Neuronal stem cell (in vitro differentiated cells): Measurements from ENCODE around the gene CC2D1A.

Experiments used
- DNase-seq: peaks from one replicate; pipeline ENCODE4 v3.0.0-alpha.2; 2013; ENCODE audit warnings: low spot score
- H2AFZ ChIP-seq: one replicate; pipeline ENCODE4 v1.6.1; 2013; ENCODE audit warnings: mild to moderate bottlenecking, low read length, inconsistent platforms
- H2AK5ac ChIP-seq: 2 replicates; pipeline ENCODE4 v1.6.1; 2013; ENCODE audit warnings: low read depth, mild to moderate bottlenecking, inconsistent platforms, low read length, moderate library complexity, mixed read lengths
- H2BK120ac ChIP-seq: 2 replicates; pipeline ENCODE4 v1.6.1; 2013; ENCODE audit warnings: low read depth, mild to moderate bottlenecking, inconsistent platforms, low read length, moderate library complexity, mixed read lengths
- H2BK12ac ChIP-seq: one replicate; pipeline ENCODE4 v1.6.1; 2013; ENCODE audit warnings: low read length, inconsistent platforms
- H2BK15ac ChIP-seq: 2 replicates; pipeline ENCODE4 v1.6.1; 2013; ENCODE audit warnings: mild to moderate bottlenecking, low read length, inconsistent platforms, mixed read lengths
- H2BK5ac ChIP-seq: one replicate; pipeline ENCODE4 v1.6.1; 2013; ENCODE audit warnings: inconsistent platforms, mild to moderate bottlenecking, low read length, moderate library complexity
- H3K14ac ChIP-seq: one replicate; pipeline ENCODE4 v1.6.1; 2013; ENCODE audit warnings: low read length, inconsistent platforms
- H3K18ac ChIP-seq: 2 replicates; pipeline ENCODE4 v1.6.1; 2013; ENCODE audit warnings: low read length, inconsistent platforms
- H3K23ac ChIP-seq: 2 replicates; pipeline ENCODE4 v1.6.1; 2013; ENCODE audit warnings: low read depth, mild to moderate bottlenecking, mixed read lengths, low read length, inconsistent platforms; ENCODE audit not compliant: poor library complexity
- H3K27ac ChIP-seq: replicated peaks from 3 replicates; pipeline ENCODE4 v1.5.1; 2013; ENCODE audit warnings: low read length, inconsistent platforms
- H3K27me3 ChIP-seq, 3 experiments: 2 replicates each; pipeline ENCODE4 v1.6.1; 2013; ENCODE audit warnings: low read length in 3 of 3, mild to moderate bottlenecking in 2 of 3, inconsistent platforms in 1 of 3, low read depth in 1 of 3, mixed read lengths in 1 of 3, moderate library complexity in 1 of 3; ENCODE audit not compliant: control insufficient read depth in 3 of 3, insufficient read depth in 3 of 3
- H3K36me3 ChIP-seq, 2 donors: replicated peaks in 1 of 2; 2 replicates each; pipeline ENCODE4 v1.6.1; 2013; ENCODE audit warnings: low read length in 2 of 2; ENCODE audit not compliant: control insufficient read depth in 2 of 2, insufficient read depth in 2 of 2
- H3K4ac ChIP-seq: 2 replicates; pipeline ENCODE4 v1.6.1; 2013; ENCODE audit warnings: inconsistent platforms, mild to moderate bottlenecking, low read length, moderate library complexity
- H3K4me1 ChIP-seq, 2 donors: 1 replicate in 1 of 2; 2 replicates in 1 of 2; pipeline ENCODE4 v1.6.1; 2013; ENCODE audit warnings: low read length in 2 of 2, low read depth in 1 of 2; ENCODE audit not compliant: control insufficient read depth in 2 of 2, insufficient read depth in 1 of 2
- H3K4me2 ChIP-seq: one replicate; pipeline ENCODE4 v1.6.1; 2013; ENCODE audit warnings: mild to moderate bottlenecking, low read length, inconsistent platforms; ENCODE audit not compliant: insufficient read depth, poor library complexity, severe bottlenecking
- H3K4me3 ChIP-seq, 2 donors: 2 replicates each; pipeline ENCODE4 v1.5.1; 2013; ENCODE audit warnings: low read length in 2 of 2, mild to moderate bottlenecking in 2 of 2, inconsistent platforms in 1 of 2, moderate library complexity in 1 of 2
- H3K79me1 ChIP-seq: one replicate; pipeline ENCODE4 v1.6.1; 2013; ENCODE audit warnings: low read depth, mild to moderate bottlenecking, inconsistent platforms, low read length, moderate library complexity
- H3K9ac ChIP-seq: one replicate; pipeline ENCODE4 v1.6.1; 2013; ENCODE audit warnings: mild to moderate bottlenecking, low read depth, low read length, inconsistent platforms; ENCODE audit not compliant: poor library complexity
- H3K9me3 ChIP-seq, 2 donors: replicated peaks in 1 of 2; 2 replicates each; pipeline versions ENCODE3 to v1.6.1; 2013; ENCODE audit warnings: low read length in 2 of 2, mild to moderate bottlenecking in 2 of 2, inconsistent platforms in 1 of 2, low read depth in 1 of 2, mixed read lengths in 1 of 2, moderate library complexity in 1 of 2; ENCODE audit not compliant: control insufficient read depth in 2 of 2, insufficient read depth in 1 of 2
- H4K8ac ChIP-seq: one replicate; pipeline ENCODE4 v1.6.1; 2013; ENCODE audit warnings: low read depth, mild to moderate bottlenecking, inconsistent platforms, low read length, moderate library complexity
- H4K91ac ChIP-seq: one replicate; pipeline ENCODE4 v1.6.1; 2013; ENCODE audit warnings: low read length, low read depth, mild to moderate bottlenecking, inconsistent platforms; ENCODE audit not compliant: poor library complexity
- WGBS, 2 donors: extraction: QIAGEN DNeasy Blood & Tissue Kit; methylation state at CpG; one replicate each; pipeline ENCODE4 v1.1.7; 2013; ENCODE audit warnings: missing lambda C conversion rate in 2 of 2, mixed read lengths in 1 of 2; ENCODE audit not compliant: insufficient read length in 2 of 2, insufficient replicate concordance in 1 of 2; ENCODE audit errors: extremely low coverage in 2 of 2; 5-methylcytosine and 5-hydroxymethylcytosine counted together

Gene CC2D1A

GRCh38 chr19:13866463-13867046 lies 39.4 kb upstream of the CC2D1A start:
- H3K4ac ChIP-seq: peak overlapping the region; percentile 78
- H3K4me1 ChIP-seq: peaks cover 9 to 13% of the 10 kb centered on the region in 2 donors
- no peak for DNase-seq
- H3K23ac ChIP-seq: peak overlapping the region; percentile 1
- no peaks in the 10 kb centered on the region for H3K36me3 ChIP-seq
- no peak overlapping the region for H4K8ac ChIP-seq
- peaks cover 4% of the 10 kb centered on the region for H3K79me1 ChIP-seq
- H3K9me3 ChIP-seq: peaks cover 0 to 4% of the 10 kb centered on the region in 2 donors
- H3K18ac ChIP-seq: peak overlapping the region; percentile 44
- H2BK15ac ChIP-seq: no peak overlapping the region
- peaks cover 8 to 52% (median 43%) of the 10 kb centered on the region in 3 experiments for H3K27me3 ChIP-seq
- no CpG with 5 or more reads among the region's 15 CpGs for WGBS, 2 donors
- peak overlapping the region; percentile 42 for H2BK12ac ChIP-seq
- H3K14ac ChIP-seq: peak overlapping the region; percentile 58
- peak overlapping the region; percentile 3 for H2BK5ac ChIP-seq
- peak overlapping the region; percentile 92 for H4K91ac ChIP-seq
- peak overlapping the region in 1 of 2 donors; percentile 43 for H3K4me3 ChIP-seq
- no peak overlapping the region for H3K27ac ChIP-seq
- peak overlapping the region; percentile 47 for H2AK5ac ChIP-seq
- H2AFZ ChIP-seq: peak overlapping the region; percentile 93
- peak overlapping the region; percentile 39 for H2BK120ac ChIP-seq
- no peak overlapping the region for H3K4me2 ChIP-seq
- no peak overlapping the region for H3K9ac ChIP-seq

GRCh38 chr19:13868663-13869062 lies 37.3 kb upstream of the CC2D1A start:
- H2BK15ac ChIP-seq: no peak overlapping the region
- peaks cover 7 to 10% of the 10 kb centered on the region in 2 donors for H3K4me1 ChIP-seq
- no peak overlapping the region for H3K14ac ChIP-seq
- no peak overlapping the region for H2AFZ ChIP-seq
- no peak overlapping the region for H3K4me3 ChIP-seq
- peaks cover 0 to 4% of the 10 kb centered on the region in 2 donors for H3K9me3 ChIP-seq
- no CpG with 5 or more reads among the region's 4 CpGs for WGBS, 2 donors
- no peak overlapping the region for H3K27ac ChIP-seq
- H2BK5ac ChIP-seq: no peak overlapping the region
- no peak overlapping the region for H4K91ac ChIP-seq
- H3K9ac ChIP-seq: no peak overlapping the region
- no peak for DNase-seq
- no peaks in the 10 kb centered on the region for H3K36me3 ChIP-seq
- H2AK5ac ChIP-seq: no peak overlapping the region
- no peak overlapping the region for H3K23ac ChIP-seq
- H3K4me2 ChIP-seq: no peak overlapping the region
- peaks cover 4% of the 10 kb centered on the region for H3K79me1 ChIP-seq
- H3K4ac ChIP-seq: no peak overlapping the region
- H3K18ac ChIP-seq: no peak overlapping the region
- H2BK12ac ChIP-seq: no peak overlapping the region
- no peak overlapping the region for H2BK120ac ChIP-seq
- no peak overlapping the region for H4K8ac ChIP-seq
- H3K27me3 ChIP-seq: peaks cover 8 to 50% (median 35%) of the 10 kb centered on the region in 3 experiments

- H3K9me3 ChIP-seq: peaks cover 0 to 4% of the 10 kb centered on the region in 2 donors
- H3K23ac ChIP-seq: no peak overlapping the region
- no peak overlapping the region for H3K27ac ChIP-seq
- no peak overlapping the region for H2BK120ac ChIP-seq
- no peak overlapping the region for H4K91ac ChIP-seq
- no peak overlapping the region for H2AK5ac ChIP-seq
- DNase-seq: no peak
- H3K4ac ChIP-seq: no peak overlapping the region
- no peak overlapping the region for H3K9ac ChIP-seq
- H3K27me3 ChIP-seq: peaks cover 8 to 45% (median 29%) of the 10 kb centered on the region in 3 experiments
- WGBS, 2 donors: no CpG with 5 or more reads among the region's 13 CpGs
- no peaks in the 10 kb centered on the region for H3K36me3 ChIP-seq
- peaks cover 7 to 9% of the 10 kb centered on the region in 2 donors for H3K4me1 ChIP-seq
- H2BK15ac ChIP-seq: no peak overlapping the region
- H3K4me2 ChIP-seq: no peak overlapping the region
- no peak overlapping the region for H3K14ac ChIP-seq
- no peak overlapping the region for H3K18ac ChIP-seq
- H3K79me1 ChIP-seq: peaks cover 4% of the 10 kb centered on the region
- H2BK12ac ChIP-seq: no peak overlapping the region
- H4K8ac ChIP-seq: no peak overlapping the region
- no peak overlapping the region for H3K4me3 ChIP-seq
- H2BK5ac ChIP-seq: no peak overlapping the region
- no peak overlapping the region for H2AFZ ChIP-seq
These were observed 36.7 kb upstream of the CC2D1A start for GRCh38 chr19:13869281-13869680.

GRCh38 chr19:13870873-13871272 lies 35.1 kb upstream of the CC2D1A start:
- no peak overlapping the region for H2BK12ac ChIP-seq
- no peak overlapping the region for H3K23ac ChIP-seq
- no CpG with 5 or more reads among the region's 4 CpGs for WGBS, 2 donors
- H3K14ac ChIP-seq: no peak overlapping the region
- H3K27me3 ChIP-seq: peaks cover 7 to 35% (median 26%) of the 10 kb centered on the region in 3 experiments
- H3K4me3 ChIP-seq: no peak overlapping the region
- peaks cover 7 to 13% of the 10 kb centered on the region in 2 donors for H3K4me1 ChIP-seq
- no peak overlapping the region for H3K4me2 ChIP-seq
- H3K9me3 ChIP-seq: peaks cover 0 to 4% of the 10 kb centered on the region in 2 donors
- H4K91ac ChIP-seq: no peak overlapping the region
- H3K79me1 ChIP-seq: peaks cover 4% of the 10 kb centered on the region
- no peak overlapping the region for H3K27ac ChIP-seq
- H3K36me3 ChIP-seq: no peaks in the 10 kb centered on the region
- H2AK5ac ChIP-seq: peak overlapping the region; percentile 27
- H4K8ac ChIP-seq: no peak overlapping the region
- H2AFZ ChIP-seq: no peak overlapping the region
- H3K9ac ChIP-seq: no peak overlapping the region
- DNase-seq: no peak
- no peak overlapping the region for H3K18ac ChIP-seq
- H2BK5ac ChIP-seq: no peak overlapping the region
- H2BK120ac ChIP-seq: no peak overlapping the region
- H2BK15ac ChIP-seq: no peak overlapping the region
- no peak overlapping the region for H3K4ac ChIP-seq
